A549 (cell line): ENCODE measurements around the gene FAM20B. TPM values are rescaled to one million over a fixed set of nuclear protein-coding genes. Genes with fewer than 3 reads are reported as not detected.

ENCODE experiments used
- ATAC-seq, 2 experiments: fragments of 200-7000 bp in 1 of 2; fragments of >200 bp in 1 of 2; cut with Nextera tagmentation in 1 of 2; cut with Tn5 transposase in 1 of 2; 3 replicates each; pipeline versions ENCODE4 v1.8.0 to v1.9.1; 2018 to 2020; ENCODE audit warnings: mild to moderate bottlenecking in 1 of 2, moderate library complexity in 1 of 2
- CTCF ChIA-PET: fragments of 300-600 bp; sonication (Branson Sonifier 250); formaldehyde crosslinking; extraction: SDS; loops from one replicate; lab custom pipeline; 2021; ENCODE audit warnings: antibody characterized with exemption, inconsistent platforms; lab: Yijun Ruan, JAX
- POLR2A ChIA-PET: fragments of 350-600 bp; formaldehyde crosslinking; extraction: SDS; loops from one replicate; lab custom pipeline; 2021; ENCODE audit warnings: antibody characterized with exemption, inconsistent platforms; lab: Yijun Ruan, JAX
- DNase-seq, 2 experiments: peaks; one replicate each; pipeline versions ENCODE4 v3.0.0 to v3.0.0-alpha.2; 2011 to 2016; ENCODE audit warnings: low read depth in 1 of 2, low spot score in 1 of 2
- FAIRE-seq: peaks from 2 replicates; lab custom pipeline; 2011; peaks lifted over from hg19 to GRCh38; lab: Jason Lieb, UNC
- H3K27ac ChIP-seq, 2 experiments: fragments of >200 bp; sonication (Bioruptor Twin); formaldehyde crosslinking; 3 replicates each; pipeline ENCODE4 v1.5.1; 2016 to 2017
- H3K4me1 ChIP-seq: fragments of >200 bp; sonication (Bioruptor Twin); formaldehyde crosslinking; 3 replicates; pipeline ENCODE4 v1.6.1; 2016
- H3K4me2 ChIP-seq: fragments of >200 bp; sonication (Bioruptor Twin); formaldehyde crosslinking; 3 replicates; pipeline ENCODE4 v1.6.1; 2016
- H3K4me3 ChIP-seq: fragments of >200 bp; sonication (Bioruptor Twin); formaldehyde crosslinking; 3 replicates; pipeline ENCODE4 v1.5.1; 2016
- H3K9me3 ChIP-seq: fragments of >200 bp; sonication (Bioruptor Twin); formaldehyde crosslinking; 3 replicates; pipeline ENCODE4 v1.6.1; 2016
- BHLHE40 ChIP-seq: IDR thresholded peaks from 2 replicates; pipeline ENCODE4 v1.6.1; 2012; ENCODE audit warnings: low read depth, low read length, inconsistent platforms
- CBX2 ChIP-seq: fragments of 200-600 bp; sonication (generic); IDR thresholded peaks from 2 replicates; pipeline ENCODE4 v1.6.1; 2016; ENCODE audit warnings: low read depth, mild to moderate bottlenecking, borderline replicate concordance
- CBX8 ChIP-seq: fragments of 200-600 bp; sonication (generic); IDR thresholded peaks from 2 replicates; pipeline ENCODE4 v1.6.1; 2016
- CHD2 ChIP-seq: fragments of 150-350 bp; IDR thresholded peaks from 2 replicates; pipeline ENCODE4 v1.6.1; 2014; ENCODE audit warnings: low read length; ENCODE audit not compliant: partially characterized antibody
- EHMT2 ChIP-seq: fragments of 200-600 bp; sonication (generic); IDR thresholded peaks from 2 replicates; pipeline ENCODE4 v1.6.1; 2016; ENCODE audit warnings: antibody characterized with exemption, low read depth, mild to moderate bottlenecking, moderate library complexity
- EP300 ChIP-seq, 2 experiments: fragments of >200 bp; sonication (Bioruptor Twin); formaldehyde crosslinking; IDR thresholded peaks; 2 replicates in 1 of 2; 3 replicates in 1 of 2; pipeline ENCODE4 v1.6.1; 2016 to 2017
- ESRRA ChIP-seq: fragments of 150-350 bp; IDR thresholded peaks from 2 replicates; pipeline ENCODE4 v1.6.1; 2014; ENCODE audit warnings: mild to moderate bottlenecking, low read length, borderline replicate concordance
- FOSB ChIP-seq: fragments of 250-450 bp; sonication (Bioruptor Pico); IDR thresholded peaks from 2 replicates; pipeline ENCODE4 v1.5.0; 2020; ENCODE audit warnings: mild to moderate bottlenecking, moderate library complexity
- GATA3 ChIP-seq: IDR thresholded peaks from 2 replicates; pipeline ENCODE4 v1.6.1; 2012; ENCODE audit warnings: borderline replicate concordance
- HDAC2 ChIP-seq: fragments of 200-600 bp; sonication (generic); IDR thresholded peaks from 2 replicates; pipeline ENCODE4 v1.6.1; 2016
- HOXA7 ChIP-seq: fragments of 250-450 bp; sonication (Bioruptor Pico); IDR thresholded peaks from 2 replicates; pipeline ENCODE4 v1.5.0; 2020; ENCODE audit warnings: mild to moderate bottlenecking, moderate library complexity
- JUN ChIP-seq, 2 experiments: fragments of >200 bp; sonication (Bioruptor Twin); formaldehyde crosslinking; IDR thresholded peaks; 2 replicates in 1 of 2; 3 replicates in 1 of 2; pipeline ENCODE4 v1.6.1; 2016 to 2017
- KDM1A ChIP-seq: fragments of 200-600 bp; sonication (generic); IDR thresholded peaks from 2 replicates; pipeline ENCODE4 v1.6.1; 2016; ENCODE audit warnings: low read depth, mild to moderate bottlenecking
- KDM5A ChIP-seq: fragments of 200-600 bp; sonication (generic); IDR thresholded peaks from 2 replicates; pipeline ENCODE4 v1.6.1; 2016; ENCODE audit warnings: antibody characterized with exemption, mild to moderate bottlenecking
- MAZ ChIP-seq: fragments of 150-350 bp; IDR thresholded peaks from 2 replicates; pipeline ENCODE4 v1.6.1; 2014; ENCODE audit warnings: antibody characterized with exemption, low read depth, low read length, borderline replicate concordance
- NFE2L2 ChIP-seq: fragments of 150-350 bp; conservative IDR thresholded peaks from 2 replicates; pipeline ENCODE4 v1.6.1; 2014; ENCODE audit warnings: low read length
- PHF8 ChIP-seq: fragments of 200-600 bp; sonication (generic); IDR thresholded peaks from 2 replicates; pipeline ENCODE4 v1.6.1; 2016; ENCODE audit warnings: low read depth, mild to moderate bottlenecking, antibody characterized with exemption, moderate library complexity, borderline replicate concordance
- RAD21 ChIP-seq, 2 experiments: fragments of >200 bp in 1 of 2; sonication (Bioruptor Twin) in 1 of 2; formaldehyde crosslinking in 1 of 2; IDR thresholded peaks in 1 of 2; conservative IDR thresholded peaks in 1 of 2; 2 replicates in 1 of 2; 3 replicates in 1 of 2; pipeline ENCODE4 v1.6.1; 2012 to 2018; ENCODE audit warnings: inconsistent platforms in 1 of 2
- RFX5 ChIP-seq: fragments of 450-650 bp; IDR thresholded peaks from 2 replicates; pipeline ENCODE4 v1.7.1; 2014; ENCODE audit warnings: antibody characterized with exemption, mild to moderate bottlenecking, moderate library complexity
- TFCP2L1 ChIP-seq: fragments of 250-450 bp; sonication (Bioruptor Pico); IDR thresholded peaks from 2 replicates; pipeline ENCODE4 v1.5.0; 2021; ENCODE audit warnings: mild to moderate bottlenecking
- ZSCAN20 ChIP-seq: fragments of 250-450 bp; sonication (Bioruptor Pico); IDR thresholded peaks from 2 replicates; pipeline ENCODE4 v1.8.0; 2022; ENCODE audit warnings: mild to moderate bottlenecking, moderate library complexity
- WGBS: methylation state at CpG from one replicate; pipeline ENCODE4 v1.1.6; 2017; ENCODE audit errors: missing lambda C conversion rate; 5-methylcytosine and 5-hydroxymethylcytosine counted together
- polyA plus RNA-seq, 4 experiments: library from polyadenylated mRNA; depleted of rRNA in 3 of 4; stranded (reverse); fragments of >200 nt; fragmentation: RNase III in 1 of 4; extraction: RNeasy Plus Mini Kit Qiagen cat#74134 plus additional on column Dnase treatment in 1 of 4; gene quantifications; 2 replicates in 3 of 4; 3 replicates in 1 of 4; pipeline ENCODE4 v1.2.3, GENCODE V29; 2011 to 2017
- TF ChIP-seq, protein P1 (sequence below): fragments of 450-650 bp; IDR thresholded peaks from 2 replicates; pipeline ENCODE4 v1.6.1; 2014; ENCODE audit warnings: antibody characterized with exemption
- TF ChIP-seq, protein P2 (sequence below): IDR thresholded peaks from 2 replicates; pipeline ENCODE4 v1.6.1; 2012; ENCODE audit warnings: low read depth, borderline replicate concordance
- TF ChIP-seq, protein P3 (sequence below): IDR thresholded peaks from 2 replicates; pipeline ENCODE4 v1.6.1; 2012
- TF ChIP-seq, protein P4 (sequence below): IDR thresholded peaks from 2 replicates; pipeline ENCODE4 v1.6.1; 2012

The FAM20B gene
- polyA plus RNA-seq, 2 of the 4 experiments (the other 2 are of a cell fraction) = 24.2 to 35.3 TPM

DNA sequence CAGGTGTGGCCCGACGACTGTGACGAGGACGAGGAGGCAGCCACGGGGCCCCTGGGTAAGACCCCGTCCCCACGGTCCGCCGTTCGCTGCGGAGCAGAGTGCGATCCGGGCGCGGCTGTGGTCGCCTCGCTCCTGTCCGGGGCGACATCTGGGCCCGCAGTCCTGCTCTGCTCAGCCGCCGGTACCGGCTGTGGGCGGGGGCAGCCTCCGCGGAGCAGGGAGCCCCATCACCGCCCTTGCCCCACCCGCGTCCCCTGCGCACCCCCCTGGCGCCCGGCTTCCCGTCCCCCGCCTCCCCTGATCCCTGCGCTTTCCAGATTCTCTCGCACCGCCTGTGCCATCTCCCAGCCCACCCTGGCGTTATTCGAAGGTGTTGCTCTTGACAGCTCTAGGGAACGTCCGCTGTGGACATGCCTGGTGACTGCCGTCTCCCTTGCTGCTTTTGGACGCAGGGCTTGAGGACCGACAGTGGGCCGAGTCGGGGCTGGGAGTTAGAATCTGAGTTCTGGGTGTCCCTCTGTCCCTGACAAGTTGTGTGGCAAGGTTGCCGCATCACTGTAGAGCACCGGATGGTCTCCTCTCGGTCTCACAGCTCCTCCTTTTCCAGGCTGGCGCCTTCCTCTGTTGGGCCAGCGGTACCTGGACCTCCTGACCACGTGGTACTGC, 56.8 kb downstream of the FAM20B start:
- no peak for FAIRE-seq

DNA sequence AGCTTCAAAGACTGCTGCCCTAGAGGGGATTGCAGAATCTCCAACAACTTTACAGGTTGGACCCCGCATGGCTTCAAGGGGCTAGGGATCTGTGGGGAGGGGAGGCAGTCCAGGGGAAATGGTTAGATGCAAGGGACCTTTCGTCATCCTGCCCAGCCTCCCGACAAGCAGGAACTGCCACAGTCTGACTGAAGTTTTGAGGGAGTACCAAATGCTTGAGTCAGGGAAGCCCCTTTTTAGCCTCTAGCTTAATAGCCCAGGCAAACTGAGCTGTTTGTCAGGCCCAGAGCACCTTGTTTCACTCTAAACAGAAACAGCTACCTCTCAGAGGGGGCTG, 57.3 kb downstream of the FAM20B start:
- peak overlapping the region; percentile 97 for H3K4me2 ChIP-seq
- ATAC-seq = peak; percentile 1 to 6; a peak in 4 of 6 replicates
- FAIRE-seq = no peak
- CTCF ChIA-PET = interaction anchor here (0.7 to 6.2 kb wide), 9 partner anchors 18 to 551 kb away, joined by 3 to 28 read pairs (median 7); no protein-coding TSS in a partner anchor
- POLR2A ChIA-PET = no interaction called here
- H3K4me3 ChIP-seq = peak overlapping the region; percentile 77
- no peak for TF ChIP-seq CBX2
- TF ChIP-seq CBX8 = no peak
- TF ChIP-seq, protein P1, sequence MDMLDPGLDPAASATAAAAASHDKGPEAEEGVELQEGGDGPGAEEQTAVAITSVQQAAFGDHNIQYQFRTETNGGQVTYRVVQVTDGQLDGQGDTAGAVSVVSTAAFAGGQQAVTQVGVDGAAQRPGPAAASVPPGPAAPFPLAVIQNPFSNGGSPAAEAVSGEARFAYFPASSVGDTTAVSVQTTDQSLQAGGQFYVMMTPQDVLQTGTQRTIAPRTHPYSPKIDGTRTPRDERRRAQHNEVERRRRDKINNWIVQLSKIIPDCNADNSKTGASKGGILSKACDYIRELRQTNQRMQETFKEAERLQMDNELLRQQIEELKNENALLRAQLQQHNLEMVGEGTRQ = peak; percentile 50; the same call in 1 of the 2 replicates
- peak overlapping the region; percentile 87 to 95 for H3K27ac ChIP-seq
- no peak for DNase-seq
- WGBS = 9% methylated on average over 3 of the region's 3 CpGs
- H3K9me3 ChIP-seq = no peaks in the 10 kb centered on the region
- peaks cover 22% of the 10 kb centered on the region; the same call in 1 of the 3 replicates for H3K4me1 ChIP-seq

More for the DNA sequence above, 56.8 kb downstream of the FAM20B start:
- ChIA-PET POLR2A (interaction anchor here (0.6 to 1.6 kb wide), 4 partner anchors 39 to 302 kb away, joined by 3 to 5 read pairs (median 4); partner anchors contain the start of genes AXDND1 and SOAT1), CTCF (interaction anchor here (0.7 to 6.2 kb wide), 9 partner anchors 18 to 550 kb away, joined by 3 to 28 read pairs (median 7); no protein-coding TSS in a partner anchor)
- 5% methylated on average over 7 of the region's 52 CpGs for WGBS
- H3K4me1 ChIP-seq = peaks cover 20% of the 10 kb centered on the region; the same call in 1 of the 3 replicates
- ATAC-seq = peak; percentile 61 to 65
- H3K9me3 ChIP-seq = no peaks in the 10 kb centered on the region
- H3K4me3 ChIP-seq = peak overlapping the region; percentile 77
- peak overlapping the region; percentile 87 to 95 for H3K27ac ChIP-seq
- peak; percentile 31 to 50 for DNase-seq
- TF ChIP-seq, protein P2, sequence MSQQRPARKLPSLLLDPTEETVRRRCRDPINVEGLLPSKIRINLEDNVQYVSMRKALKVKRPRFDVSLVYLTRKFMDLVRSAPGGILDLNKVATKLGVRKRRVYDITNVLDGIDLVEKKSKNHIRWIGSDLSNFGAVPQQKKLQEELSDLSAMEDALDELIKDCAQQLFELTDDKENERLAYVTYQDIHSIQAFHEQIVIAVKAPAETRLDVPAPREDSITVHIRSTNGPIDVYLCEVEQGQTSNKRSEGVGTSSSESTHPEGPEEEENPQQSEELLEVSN = 0 out of 2 replicates have a peak, but pooled peaks have one; percentile 51
- TF ChIP-seq PHF8 = peak; percentile 21; the same call in 1 of the 2 replicates
- TF ChIP-seq, protein P3, sequence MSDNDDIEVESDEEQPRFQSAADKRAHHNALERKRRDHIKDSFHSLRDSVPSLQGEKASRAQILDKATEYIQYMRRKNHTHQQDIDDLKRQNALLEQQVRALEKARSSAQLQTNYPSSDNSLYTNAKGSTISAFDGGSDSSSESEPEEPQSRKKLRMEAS = peak; percentile 83
- TF ChIP-seq, protein P4, sequence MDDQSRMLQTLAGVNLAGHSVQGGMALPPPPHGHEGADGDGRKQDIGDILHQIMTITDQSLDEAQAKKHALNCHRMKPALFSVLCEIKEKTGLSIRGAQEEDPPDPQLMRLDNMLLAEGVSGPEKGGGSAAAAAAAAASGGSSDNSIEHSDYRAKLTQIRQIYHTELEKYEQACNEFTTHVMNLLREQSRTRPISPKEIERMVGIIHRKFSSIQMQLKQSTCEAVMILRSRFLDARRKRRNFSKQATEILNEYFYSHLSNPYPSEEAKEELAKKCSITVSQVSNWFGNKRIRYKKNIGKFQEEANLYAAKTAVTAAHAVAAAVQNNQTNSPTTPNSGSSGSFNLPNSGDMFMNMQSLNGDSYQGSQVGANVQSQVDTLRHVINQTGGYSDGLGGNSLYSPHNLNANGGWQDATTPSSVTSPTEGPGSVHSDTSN = no peak
- TF ChIP-seq, all 56 proteins: peak for 3
- H3K4me2 ChIP-seq = peak overlapping the region; percentile 97

DNA sequence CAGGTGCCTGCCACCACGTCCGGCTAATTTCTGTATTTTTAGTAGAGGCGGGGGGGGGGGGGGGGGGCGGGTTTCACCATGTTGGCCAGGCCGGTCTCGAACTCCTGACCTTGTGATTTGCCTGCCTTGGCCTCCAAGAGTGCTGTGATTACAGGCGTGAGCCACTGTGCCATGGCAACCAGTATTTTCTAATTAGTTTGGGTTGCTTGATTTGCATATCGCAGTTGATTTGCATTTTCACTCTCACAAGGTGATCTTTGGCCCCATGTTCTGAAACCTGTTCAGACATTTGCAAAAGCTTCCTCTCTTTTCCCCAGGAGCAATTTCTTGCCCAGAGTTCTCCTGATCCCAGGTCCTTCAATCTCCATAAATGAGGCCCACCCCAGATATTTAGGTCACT, 57.8 kb downstream of the FAM20B start:
- peak overlapping the region in 1 of 2 experiments; percentile 95; a peak in 1 of 6 replicates for H3K27ac ChIP-seq
- peak overlapping the region; percentile 97 for H3K4me2 ChIP-seq
- DNase-seq (no peak), ATAC-seq (no peak), FAIRE-seq (no peak)
- CTCF ChIA-PET = interaction anchor here (0.7 to 6.2 kb wide), 7 partner anchors 8 to 551 kb away, joined by 3 to 28 read pairs (median 3); no protein-coding TSS in a partner anchor
- no peak for TF ChIP-seq ESRRA
- TF ChIP-seq RFX5 = no peak
- no peak for TF ChIP-seq ZSCAN20 (CRISPR knock-in tag)
- TF ChIP-seq BHLHE40 = no peak
- no peak for TF ChIP-seq MAZ
- TF ChIP-seq KDM5A = no peak
- TF ChIP-seq FOSB (CRISPR knock-in tag) = no peak
- no peak for TF ChIP-seq NFE2L2
- TF ChIP-seq HDAC2 = no peak
- TF ChIP-seq GATA3 = no peak
- TF ChIP-seq RAD21 (conservative IDR thresholded peaks at IDR 0.05 in 1 of 2, IDR thresholded peaks at IDR 0.05 in 1 of 2) = no peak
- TF ChIP-seq KDM1A = no peak
- no peak for TF ChIP-seq JUN (IDR thresholded peaks at IDR 0.05)
- no peak for TF ChIP-seq TFCP2L1 (CRISPR knock-in tag)
- TF ChIP-seq CHD2 = no peak
- TF ChIP-seq CBX8 = no peak
- TF ChIP-seq HOXA7 (CRISPR knock-in tag) = no peak
- TF ChIP-seq EP300 (IDR thresholded peaks at IDR 0.05) = no peak
- TF ChIP-seq EHMT2 = no peak
- H3K9me3 ChIP-seq = no peaks in the 10 kb centered on the region
- no peak overlapping the region; the same call in 2 of the 3 replicates for H3K4me3 ChIP-seq
- POLR2A ChIA-PET = interaction anchor here (0.7 kb wide), 1 partner anchor 358 kb away, joined by 3 read pairs; no protein-coding TSS in a partner anchor
- peaks cover 22% of the 10 kb centered on the region; the same call in 1 of the 3 replicates for H3K4me1 ChIP-seq
- 76% methylated on average over 7 of the region's 8 CpGs for WGBS
